Prostate gland (tissue), 2 donors: ENCODE results near the gene MAP7D1.

Experiments used
- CTCF ChIP-seq, 4 experiments: fragments of 200-600 bp in 2 of 4; fragments of 450-650 bp in 2 of 4; sonication (generic) in 2 of 4; IDR thresholded peaks; 1 replicate in 3 of 4; 2 replicates in 1 of 4; pipeline ENCODE4 v1.5.1; 2016 to 2019; ENCODE audit warnings: antibody characterized with exemption in 4 of 4, mild to moderate bottlenecking in 2 of 4, moderate library complexity in 2 of 4
- POLR2AphosphoS5 ChIP-seq: sonication (generic); formaldehyde crosslinking; IDR thresholded peaks from one replicate; pipeline ENCODE4 v1.6.1; 2017; ENCODE audit warnings: antibody characterized with exemption

DNA sequence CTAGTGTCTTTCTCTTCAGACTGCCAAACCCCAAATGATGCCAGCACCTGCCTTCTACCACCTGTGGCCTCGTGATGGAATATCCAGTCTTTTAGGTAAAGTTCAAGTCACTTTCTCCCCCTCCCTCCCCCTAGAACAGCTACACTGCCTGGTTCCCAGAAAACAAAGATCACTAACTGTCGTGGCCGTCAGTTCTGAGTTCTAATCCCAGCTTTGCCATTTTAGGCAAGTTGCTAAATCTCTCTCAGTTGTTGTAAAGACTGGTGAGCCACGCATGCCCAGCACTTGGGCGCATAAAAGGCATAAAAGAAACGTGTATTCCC, 6.0 kb upstream of the MAP7D1 start:
- TF ChIP-seq CTCF (IDR thresholded peaks at IDR 0.05) (no peak), POLR2AphosphoS5 (no peak)
